Epithelial cell of esophagus (primary cell): ENCODE measurements around the gene LMOD3.

ENCODE experiments used
- DNase-seq: peaks from one replicate; pipeline ENCODE4 v3.0.0; 2010; ENCODE audit warnings: low read depth
- H3K4me3 ChIP-seq: 2 replicates; pipeline ENCODE4 v1.5.1; 2011; ENCODE audit warnings: mild to moderate bottlenecking, low read length, control low read depth
- CTCF ChIP-seq: IDR thresholded peaks from 2 replicates; pipeline ENCODE4 v1.5.1; 2011; ENCODE audit warnings: low read depth, mild to moderate bottlenecking, low read length, control low read depth, inconsistent platforms; ENCODE audit not compliant: insufficient read depth; ENCODE audit errors: missing control alignments

Gene LMOD3

GRCh38 chr3:69066121-69066520, 56.3 kb downstream of the LMOD3 start:
- no peak overlapping the region for H3K4me3 ChIP-seq
- TF ChIP-seq CTCF, result no peak
- DNase-seq, result no peak

- no peak for TF ChIP-seq CTCF
- DNase-seq, result no peak
- no peak overlapping the region for H3K4me3 ChIP-seq
Observed at GRCh38 chr3:69065318-69065964, 57.0 kb downstream of the LMOD3 start.

- TF ChIP-seq CTCF, result no peak
- DNase-seq, result no peak
- H3K4me3 ChIP-seq, result no peak overlapping the region
Observed at GRCh38 chr3:69063636-69064035, 58.8 kb downstream of the LMOD3 start.

GRCh38 chr3:69059688-69060087, 62.7 kb downstream of the LMOD3 start:
- H3K4me3 ChIP-seq, result no peak overlapping the region
- no peak for DNase-seq
- TF ChIP-seq CTCF, result no peak

- no peak for DNase-seq
- no peak for TF ChIP-seq CTCF
- no peak overlapping the region for H3K4me3 ChIP-seq
Observed at GRCh38 chr3:69058947-69059224, 63.5 kb downstream of the LMOD3 start.

- TF ChIP-seq CTCF, result no peak
- DNase-seq, result no peak
- no peak overlapping the region for H3K4me3 ChIP-seq
Observed at GRCh38 chr3:69058180-69058946, 64.0 kb downstream of the LMOD3 start.
